Measurements from ENCODE around the gene GLS2.

The GLS2 gene

DNA sequence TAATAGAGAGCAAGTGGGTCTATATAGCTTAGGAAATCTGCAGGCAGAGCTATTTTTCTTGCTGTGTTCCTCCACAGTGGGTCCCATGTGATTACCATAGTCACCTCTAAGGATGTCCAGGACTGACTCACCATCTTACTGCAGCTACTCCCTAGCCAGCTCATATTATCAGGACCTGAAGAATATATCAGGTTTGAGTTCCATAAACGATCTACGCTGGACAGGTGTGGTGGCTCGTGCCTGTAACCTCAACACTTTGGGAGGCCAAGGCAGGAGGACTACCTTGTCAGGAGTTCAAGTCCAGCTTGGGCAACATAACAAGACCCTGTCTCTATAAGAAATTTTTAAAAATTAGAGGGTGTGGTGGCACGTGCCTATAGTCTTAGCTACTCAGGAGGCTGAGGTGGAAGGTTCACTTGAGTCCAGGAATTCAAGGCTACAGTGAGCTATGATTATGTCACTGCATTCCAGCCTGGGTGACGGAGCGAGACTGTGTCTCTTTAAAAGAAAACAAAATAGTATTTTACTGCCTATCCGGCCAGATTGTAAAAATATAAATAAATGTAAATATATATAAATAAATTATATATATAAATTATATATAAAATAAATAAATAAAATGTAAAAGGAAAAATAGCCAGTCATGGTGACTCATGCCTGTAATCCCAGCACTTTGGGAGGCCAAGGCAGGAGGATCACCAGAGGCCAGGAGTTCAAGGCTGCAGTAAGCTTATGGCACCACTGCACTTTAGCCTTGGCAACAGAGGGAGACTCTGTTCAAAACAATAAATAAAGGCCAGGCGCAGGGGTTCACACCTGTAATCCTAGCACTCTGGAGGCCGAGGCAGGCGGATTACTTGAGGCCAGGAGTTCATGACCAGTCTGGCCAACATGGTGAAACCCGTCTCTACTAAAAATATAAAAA lies 26.5 kb downstream of the GLS2 start (continued):
- no peak for TF ChIP-seq TOX (CRISPR knock-in tag; IDR thresholded peaks at IDR 0.05; ENCODE audit: borderline replicate concordance)
- TF ChIP-seq, protein P1, sequence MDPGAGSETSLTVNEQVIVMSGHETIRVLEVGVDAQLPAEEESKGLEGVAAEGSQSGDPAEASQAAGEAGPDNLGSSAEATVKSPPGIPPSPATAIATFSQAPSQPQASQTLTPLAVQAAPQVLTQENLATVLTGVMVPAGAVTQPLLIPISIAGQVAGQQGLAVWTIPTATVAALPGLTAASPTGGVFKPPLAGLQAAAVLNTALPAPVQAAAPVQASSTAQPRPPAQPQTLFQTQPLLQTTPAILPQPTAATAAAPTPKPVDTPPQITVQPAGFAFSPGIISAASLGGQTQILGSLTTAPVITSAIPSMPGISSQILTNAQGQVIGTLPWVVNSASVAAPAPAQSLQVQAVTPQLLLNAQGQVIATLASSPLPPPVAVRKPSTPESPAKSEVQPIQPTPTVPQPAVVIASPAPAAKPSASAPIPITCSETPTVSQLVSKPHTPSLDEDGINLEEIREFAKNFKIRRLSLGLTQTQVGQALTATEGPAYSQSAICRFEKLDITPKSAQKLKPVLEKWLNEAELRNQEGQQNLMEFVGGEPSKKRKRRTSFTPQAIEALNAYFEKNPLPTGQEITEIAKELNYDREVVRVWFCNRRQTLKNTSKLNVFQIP (CRISPR knock-in tag; IDR thresholded peaks at IDR 0.05; ENCODE audit: borderline replicate concordance, low read depth), result no peak

DNA sequence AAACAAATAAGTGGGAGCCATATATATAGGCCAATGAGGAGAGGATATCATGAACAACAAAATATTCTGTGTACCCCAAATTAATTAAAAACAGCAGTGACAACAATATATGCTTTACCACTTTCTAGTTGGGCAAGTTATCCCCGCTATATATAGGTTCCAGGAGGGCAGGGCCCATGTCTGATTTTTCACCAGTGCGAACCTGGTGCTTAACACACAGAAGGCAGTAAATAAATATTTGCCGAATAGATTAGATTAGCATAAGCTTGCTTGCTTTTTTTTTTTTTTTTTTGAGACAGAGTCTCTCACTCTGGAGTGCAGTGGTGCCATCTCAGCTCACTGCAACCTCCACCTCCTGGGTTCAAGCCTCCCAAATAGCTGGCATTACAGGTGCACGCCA lies 30.1 kb downstream of the GLS2 start:
- TF ChIP-seq ARNTL (CRISPR knock-in tag; IDR thresholded peaks at IDR 0.05; ENCODE audit: borderline replicate concordance, low read depth), result no peak
- no peak for TF ChIP-seq ESRRG (CRISPR knock-in tag; IDR thresholded peaks at IDR 0.05)
- TF ChIP-seq ZFP30 (CRISPR knock-in tag; IDR thresholded peaks at IDR 0.05), result no peak
- no peak for TF ChIP-seq SNAI2 (CRISPR knock-in tag; IDR thresholded peaks at IDR 0.05)
- no peak for TF ChIP-seq TCF4 (CRISPR knock-in tag; IDR thresholded peaks at IDR 0.05; ENCODE audit: borderline replicate concordance)
- no peak for TF ChIP-seq CSDC2 (CRISPR knock-in tag; IDR thresholded peaks at IDR 0.05)
- no peak for TF ChIP-seq BACH2 (CRISPR knock-in tag; IDR thresholded peaks at IDR 0.05; ENCODE audit: borderline replicate concordance)
- TF ChIP-seq, protein P2, sequence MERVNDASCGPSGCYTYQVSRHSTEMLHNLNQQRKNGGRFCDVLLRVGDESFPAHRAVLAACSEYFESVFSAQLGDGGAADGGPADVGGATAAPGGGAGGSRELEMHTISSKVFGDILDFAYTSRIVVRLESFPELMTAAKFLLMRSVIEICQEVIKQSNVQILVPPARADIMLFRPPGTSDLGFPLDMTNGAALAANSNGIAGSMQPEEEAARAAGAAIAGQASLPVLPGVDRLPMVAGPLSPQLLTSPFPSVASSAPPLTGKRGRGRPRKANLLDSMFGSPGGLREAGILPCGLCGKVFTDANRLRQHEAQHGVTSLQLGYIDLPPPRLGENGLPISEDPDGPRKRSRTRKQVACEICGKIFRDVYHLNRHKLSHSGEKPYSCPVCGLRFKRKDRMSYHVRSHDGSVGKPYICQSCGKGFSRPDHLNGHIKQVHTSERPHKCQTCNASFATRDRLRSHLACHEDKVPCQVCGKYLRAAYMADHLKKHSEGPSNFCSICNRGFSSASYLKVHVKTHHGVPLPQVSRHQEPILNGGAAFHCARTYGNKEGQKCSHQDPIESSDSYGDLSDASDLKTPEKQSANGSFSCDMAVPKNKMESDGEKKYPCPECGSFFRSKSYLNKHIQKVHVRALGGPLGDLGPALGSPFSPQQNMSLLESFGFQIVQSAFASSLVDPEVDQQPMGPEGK (CRISPR knock-in tag; IDR thresholded peaks at IDR 0.05; ENCODE audit: borderline replicate concordance), result no peak
- no peak for TF ChIP-seq TOX (CRISPR knock-in tag; IDR thresholded peaks at IDR 0.05; ENCODE audit: borderline replicate concordance)
- no peak for TF ChIP-seq ISL1 (CRISPR knock-in tag; IDR thresholded peaks at IDR 0.05)
- no peak for TF ChIP-seq RARB (CRISPR knock-in tag; IDR thresholded peaks at IDR 0.05)
- no peak for TF ChIP-seq ZNF70 (CRISPR knock-in tag; IDR thresholded peaks at IDR 0.05)
- no peak for ATAC-seq

DNA sequence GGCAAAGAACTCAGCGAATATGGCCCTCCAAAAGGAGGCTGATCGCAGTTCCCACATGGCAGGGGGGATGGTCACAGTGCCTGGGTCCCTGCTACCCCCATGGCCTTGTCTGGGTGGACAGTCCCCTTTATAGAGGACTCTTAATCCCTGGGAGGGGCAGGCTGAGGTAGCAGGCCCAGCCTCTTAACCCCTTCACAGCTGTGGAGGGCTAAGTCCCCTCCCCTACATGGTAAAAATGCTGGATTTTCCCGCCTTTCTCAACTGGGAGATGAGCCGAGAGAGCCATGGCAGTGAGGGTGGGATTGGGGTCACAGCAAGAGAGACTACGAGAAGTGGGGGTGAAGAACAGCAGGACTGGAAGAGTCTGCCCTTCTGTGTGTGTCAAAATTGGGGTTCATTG lies 33.4 kb downstream of the GLS2 start, which contains the start of gene MIP:
Gene MIP, minus strand, starts transcription at position 101 of the 400 bp plus-strand sequence. Its CDS starts 44 bp downstream, at position 57.
- no peak for ATAC-seq
- TF ChIP-seq ESRRG (CRISPR knock-in tag; IDR thresholded peaks at IDR 0.05), result no peak
- TF ChIP-seq ZNF565 (CRISPR knock-in tag; conservative IDR thresholded peaks at IDR 0.05; ENCODE audit: low read depth), result no peak
- TF ChIP-seq, protein P3, sequence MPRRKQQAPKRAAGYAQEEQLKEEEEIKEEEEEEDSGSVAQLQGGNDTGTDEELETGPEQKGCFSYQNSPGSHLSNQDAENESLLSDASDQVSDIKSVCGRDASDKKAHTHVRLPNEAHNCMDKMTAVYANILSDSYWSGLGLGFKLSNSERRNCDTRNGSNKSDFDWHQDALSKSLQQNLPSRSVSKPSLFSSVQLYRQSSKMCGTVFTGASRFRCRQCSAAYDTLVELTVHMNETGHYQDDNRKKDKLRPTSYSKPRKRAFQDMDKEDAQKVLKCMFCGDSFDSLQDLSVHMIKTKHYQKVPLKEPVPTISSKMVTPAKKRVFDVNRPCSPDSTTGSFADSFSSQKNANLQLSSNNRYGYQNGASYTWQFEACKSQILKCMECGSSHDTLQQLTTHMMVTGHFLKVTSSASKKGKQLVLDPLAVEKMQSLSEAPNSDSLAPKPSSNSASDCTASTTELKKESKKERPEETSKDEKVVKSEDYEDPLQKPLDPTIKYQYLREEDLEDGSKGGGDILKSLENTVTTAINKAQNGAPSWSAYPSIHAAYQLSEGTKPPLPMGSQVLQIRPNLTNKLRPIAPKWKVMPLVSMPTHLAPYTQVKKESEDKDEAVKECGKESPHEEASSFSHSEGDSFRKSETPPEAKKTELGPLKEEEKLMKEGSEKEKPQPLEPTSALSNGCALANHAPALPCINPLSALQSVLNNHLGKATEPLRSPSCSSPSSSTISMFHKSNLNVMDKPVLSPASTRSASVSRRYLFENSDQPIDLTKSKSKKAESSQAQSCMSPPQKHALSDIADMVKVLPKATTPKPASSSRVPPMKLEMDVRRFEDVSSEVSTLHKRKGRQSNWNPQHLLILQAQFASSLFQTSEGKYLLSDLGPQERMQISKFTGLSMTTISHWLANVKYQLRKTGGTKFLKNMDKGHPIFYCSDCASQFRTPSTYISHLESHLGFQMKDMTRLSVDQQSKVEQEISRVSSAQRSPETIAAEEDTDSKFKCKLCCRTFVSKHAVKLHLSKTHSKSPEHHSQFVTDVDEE (CRISPR knock-in tag; IDR thresholded peaks at IDR 0.05), result no peak
- no peak for TF ChIP-seq ZFP3 (CRISPR knock-in tag; IDR thresholded peaks at IDR 0.05)
- TF ChIP-seq, protein P4, sequence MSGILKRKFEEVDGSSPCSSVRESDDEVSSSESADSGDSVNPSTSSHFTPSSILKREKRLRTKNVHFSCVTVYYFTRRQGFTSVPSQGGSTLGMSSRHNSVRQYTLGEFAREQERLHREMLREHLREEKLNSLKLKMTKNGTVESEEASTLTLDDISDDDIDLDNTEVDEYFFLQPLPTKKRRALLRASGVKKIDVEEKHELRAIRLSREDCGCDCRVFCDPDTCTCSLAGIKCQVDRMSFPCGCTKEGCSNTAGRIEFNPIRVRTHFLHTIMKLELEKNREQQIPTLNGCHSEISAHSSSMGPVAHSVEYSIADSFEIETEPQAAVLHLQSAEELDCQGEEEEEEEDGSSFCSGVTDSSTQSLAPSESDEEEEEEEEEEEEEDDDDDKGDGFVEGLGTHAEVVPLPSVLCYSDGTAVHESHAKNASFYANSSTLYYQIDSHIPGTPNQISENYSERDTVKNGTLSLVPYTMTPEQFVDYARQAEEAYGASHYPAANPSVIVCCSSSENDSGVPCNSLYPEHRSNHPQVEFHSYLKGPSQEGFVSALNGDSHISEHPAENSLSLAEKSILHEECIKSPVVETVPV (CRISPR knock-in tag; IDR thresholded peaks at IDR 0.05), result no peak
- TF ChIP-seq ZC3H10 (CRISPR knock-in tag; IDR thresholded peaks at IDR 0.05), result no peak
- TF ChIP-seq ZNF8 (CRISPR knock-in tag; IDR thresholded peaks at IDR 0.05), result no peak
- TF ChIP-seq TOX (CRISPR knock-in tag; IDR thresholded peaks at IDR 0.05; ENCODE audit: borderline replicate concordance), result no peak
- TF ChIP-seq PPARA (CRISPR knock-in tag; IDR thresholded peaks at IDR 0.05; ENCODE audit: borderline replicate concordance), result no peak
- TF ChIP-seq CSDC2 (CRISPR knock-in tag; IDR thresholded peaks at IDR 0.05), result no peak
- TF ChIP-seq OSR1 (CRISPR knock-in tag; IDR thresholded peaks at IDR 0.05), result no peak
- TF ChIP-seq ISL1 (CRISPR knock-in tag; IDR thresholded peaks at IDR 0.05), result no peak
- TF ChIP-seq ARNTL (CRISPR knock-in tag; IDR thresholded peaks at IDR 0.05; ENCODE audit: borderline replicate concordance, low read depth), result no peak
- TF ChIP-seq RARB (CRISPR knock-in tag; IDR thresholded peaks at IDR 0.05), result no peak
- TF ChIP-seq SNAI2 (CRISPR knock-in tag; IDR thresholded peaks at IDR 0.05), result no peak
